GM12878 (cell line): Measurements from ENCODE around the gene TRABD. TPM values are rescaled to one million over a fixed set of nuclear protein-coding genes. Genes with fewer than 3 reads are reported as not detected.

Experiments
- ATAC-seq: fragments of 200-7000 bp; cut with Tn5 transposase; 3 replicates; pipeline ENCODE4 v1.9.1; 2020; ENCODE audit warnings: mild to moderate bottlenecking, moderate library complexity
- BruUV-seq: library from RNA; stranded (reverse); fragments of 400-500 nt; replicated peaks from 2 replicates; lab custom pipeline; 2021; lab: Mats Ljungman, UMichigan
- CTCF ChIA-PET: fragments of 300-600 bp; sonication (Branson Sonifier 250); formaldehyde crosslinking; extraction: SDS; loops from one replicate; lab custom pipeline; 2021; ENCODE audit warnings: inconsistent platforms; lab: Yijun Ruan, JAX
- POLR2A ChIA-PET: fragments of 350-600 bp; formaldehyde crosslinking; extraction: SDS; loops from one replicate; lab custom pipeline; 2021; ENCODE audit warnings: inconsistent platforms; lab: Charles Lee
- RAD21 ChIA-PET: fragments of 300-600 bp; sonication (Branson Sonifier 250); formaldehyde crosslinking; loops from one replicate; lab custom pipeline; 2023; ENCODE audit warnings: antibody characterized with exemption; ENCODE audit not compliant: unreplicated experiment; lab: Charles Lee
- SMC1A ChIA-PET: fragments of 300-600 bp; sonication (Branson Sonifier 250); formaldehyde crosslinking; loops from one replicate; lab custom pipeline; 2023; ENCODE audit not compliant: unreplicated experiment, uncharacterized antibody; lab: Charles Lee
- DNase-seq: peaks from one replicate; pipeline ENCODE4 v3.0.0-alpha.2; 2011; ENCODE audit warnings: low read depth, low spot score
- FAIRE-seq: peaks from 3 replicates; lab custom pipeline; 2011; peaks lifted over from hg19 to GRCh38; lab: Jason Lieb, UNC
- H2AFZ ChIP-seq: 2 replicates; pipeline ENCODE4 v1.6.0; 2011; ENCODE audit warnings: low read depth, low read length, control low read depth; ENCODE audit not compliant: control insufficient read depth
- H3K27ac ChIP-seq: 2 replicates; pipeline ENCODE4 v1.5.1; 2011; ENCODE audit warnings: control low read depth; ENCODE audit not compliant: control insufficient read depth, insufficient read depth
- H3K27me3 ChIP-seq, 2 experiments: replicated peaks in 1 of 2; 2 replicates each; pipeline versions ENCODE4 v1.6.0 to v1.6.1; 2011; ENCODE audit warnings: low read length in 1 of 2; ENCODE audit not compliant: control insufficient read depth in 2 of 2, insufficient read depth in 2 of 2
- H3K36me3 ChIP-seq, 2 experiments: 2 replicates each; pipeline ENCODE4 v1.5.1; 2011; ENCODE audit warnings: low read length in 1 of 2; ENCODE audit not compliant: control insufficient read depth in 2 of 2, insufficient read depth in 2 of 2
- H3K4me1 ChIP-seq: 2 replicates; pipeline ENCODE4 v1.6.1; 2011; ENCODE audit warnings: mild to moderate bottlenecking, low read length, moderate library complexity, mixed read lengths; ENCODE audit not compliant: control insufficient read depth, insufficient read depth
- H3K4me2 ChIP-seq: 2 replicates; pipeline ENCODE4 v1.6.0; 2011; ENCODE audit warnings: control low read depth; ENCODE audit not compliant: control insufficient read depth, insufficient read depth
- H3K4me3 ChIP-seq: fragments of 200-600 bp; sonication (generic); 2 replicates; pipeline ENCODE4 v1.5.1; 2016
- H3K79me2 ChIP-seq: 2 replicates; pipeline ENCODE4 v1.6.0; 2011; ENCODE audit warnings: low read length; ENCODE audit not compliant: control insufficient read depth, insufficient read depth
- H3K9ac ChIP-seq: 2 replicates; pipeline ENCODE4 v1.8.0; 2011; ENCODE audit warnings: low read length, control low read depth, mixed read lengths; ENCODE audit not compliant: control insufficient read depth, insufficient read depth
- H3K9me3 ChIP-seq: replicated peaks from 3 replicates; pipeline ENCODE4 v1.5.1; 2011; ENCODE audit warnings: mild to moderate bottlenecking, low read length; ENCODE audit not compliant: control insufficient read depth, insufficient read depth
- H4K20me1 ChIP-seq: 2 replicates; pipeline ENCODE4 v1.6.0; 2011; ENCODE audit not compliant: control insufficient read depth, insufficient read depth
- BACH1 ChIP-seq: fragments of 450-650 bp; IDR thresholded peaks from 2 replicates; pipeline ENCODE4 v1.6.1; 2017; ENCODE audit warnings: mild to moderate bottlenecking, borderline replicate concordance
- CBX3 ChIP-seq: fragments of 200-600 bp; sonication (generic); IDR thresholded peaks from 2 replicates; pipeline ENCODE4 v1.6.1; 2016; ENCODE audit warnings: low read depth, borderline replicate concordance
- FOXM1 ChIP-seq: IDR thresholded peaks from 2 replicates; pipeline ENCODE4 v1.6.1; 2012; ENCODE audit warnings: low read depth, mild to moderate bottlenecking, inconsistent platforms, low read length, moderate library complexity
- GATAD2B ChIP-seq: fragments of 450-650 bp; conservative IDR thresholded peaks from 2 replicates; pipeline ENCODE4 v1.6.1; 2017; ENCODE audit warnings: low read depth, mild to moderate bottlenecking, moderate library complexity
- NFYB ChIP-seq: IDR thresholded peaks from 2 replicates; pipeline ENCODE4 v1.6.1; 2011; ENCODE audit warnings: low read depth, mild to moderate bottlenecking, low read length, improper control_type of control experiment, moderate library complexity; ENCODE audit not compliant: insufficient read depth
- NR2F1 ChIP-seq: fragments of 450-650 bp; conservative IDR thresholded peaks from 2 replicates; pipeline ENCODE4 v1.6.1; 2017; ENCODE audit warnings: mild to moderate bottlenecking
- POLR2A ChIP-seq: IDR thresholded peaks from 2 replicates; pipeline ENCODE4 v1.6.1; 2011; ENCODE audit warnings: low read depth, mild to moderate bottlenecking, low read length
- SRF ChIP-seq, 2 experiments: IDR thresholded peaks; 2 replicates each; pipeline ENCODE4 v1.6.1; 2011; ENCODE audit warnings: low read depth in 2 of 2, low read length in 2 of 2, mild to moderate bottlenecking in 1 of 2, moderate library complexity in 1 of 2
- WGBS: methylation state at CpG from one replicate; pipeline ENCODE4 v1.1.6; 2016; ENCODE audit warnings: low lambda C conversion rate; ENCODE audit not compliant: insufficient replicate concordance, insufficient coverage; ENCODE audit errors: missing lambda C conversion rate; 5-methylcytosine and 5-hydroxymethylcytosine counted together
- in situ Hi-C: fragments of 300-500 bp; cut with MboI; formaldehyde crosslinking; loops from 9 replicates; pipeline ENCODE4 v1.14.3; 2018; ENCODE audit warnings: mixed read lengths
- intact Hi-C: fragments of 100-400 bp; cut with micrococcal nuclease; formaldehyde crosslinking; loops from one replicate; pipeline ENCODE4 v1.14.2; 2022; ENCODE audit not compliant: unreplicated experiment
- polyA plus RNA-seq, 11 experiments: library from polyadenylated mRNA; depleted of rRNA in 4 of 11; unstranded in 6 of 11; stranded (reverse) in 5 of 11; fragments of >200 nt; fragmentation: Nextera tagmentation in 4 of 11; fragmentation: Illumina TruSeq in 1 of 11; extraction: Ambion mirVana in 4 of 11; extraction: Trizol in 1 of 11; gene quantifications; 1 replicate in 1 of 11; 2 replicates in 10 of 11; pipeline versions ENCODE4 v1.2.1 to v1.2.3, GENCODE V29; 2011 to 2016; ENCODE audit warnings: inconsistent platforms in 2 of 11, missing spikeins in 2 of 11, low read depth in 1 of 11
- total RNA-seq, 4 experiments: library from RNA; depleted of rRNA in 3 of 4; stranded (reverse); fragments of >200 nt in 3 of 4; fragmentation: Illumina TruSeq in 1 of 4; extraction: Trizol in 1 of 4; gene quantifications; 2 replicates each; pipeline versions ENCODE4 v1.2.1 to v1.2.3, GENCODE V29; 2013 to 2021

Gene TRABD
- total and polyA plus RNA-seq, 10 of the 15 experiments (the other 5 are each of a cell fraction or from before 2014, with no cell fraction given) = 0.43 to 116 (median 58.1) TPM

- intact Hi-C loops = loop anchor here (5.0 kb wide), 1 partner anchor 223 kb away; the partner anchor contains the start of gene PIM3
- H3K36me3 ChIP-seq = peaks cover 0 to 2% of the 10 kb centered on the region in 2 experiments; a peak in 2 of 4 replicates
- no peak for DNase-seq
- no peaks in the 10 kb centered on the region for H3K9me3 ChIP-seq
- POLR2A ChIA-PET = no interaction called here
- no TSS peak for BruUV-seq
- TF ChIP-seq BACH1 (0 out of 2 replicates have a peak, but pooled peaks have one; percentile 37), FOXM1 (no peak), NR2F1 (0 out of 2 replicates have a peak, but pooled peaks have one; percentile 17), CBX3 (no peak), GATAD2B (peak; percentile 73; the same call in 1 of the 2 replicates), POLR2A (no peak; the same call in 1 of the 2 replicates)
- TF ChIP-seq, all 136 proteins: peak for 3
- Histone ChIP-seq H3K79me2 (peaks cover 39% of the 10 kb centered on the region), H3K27ac (peak overlapping the region; percentile 69), H2AFZ (peak overlapping the region; percentile 91), H3K4me2 (peak overlapping the region; percentile 100), H3K9ac (peak overlapping the region; percentile 89), H4K20me1 (no peaks in the 10 kb centered on the region), H3K27me3 (no peaks in the 10 kb centered on the region), H3K4me1 (peaks cover 32% of the 10 kb centered on the region), H3K4me3 (peak overlapping the region; percentile 84)
- ChIA-PET CTCF (interaction anchor here (0.7 kb wide), 1 partner anchor 57 kb away, joined by 3 read pairs; no protein-coding TSS in a partner anchor), SMC1A (no interaction called here), RAD21 (no interaction called here)
- FAIRE-seq = no peak
- in situ Hi-C loops = no loop called here
- ATAC-seq = peak; percentile 11
- WGBS = 12% methylated on average over 28 of the region's 63 CpGs
Observed at GRCh38 chr22:50184902-50185374, 775 bp upstream of the TRABD start.

- no TSS peak for BruUV-seq
- no peak for ATAC-seq
Observed at GRCh38 chr22:50186181-50186714, 535 bp downstream of the TRABD start.

More at GRCh38 chr22:50186181-50186714, 535 bp downstream of the TRABD start:
- peaks cover 49% of the 10 kb centered on the region for H3K79me2 ChIP-seq
- peak overlapping the region; percentile 97 for H3K9ac ChIP-seq
- peaks cover 41% of the 10 kb centered on the region for H3K4me1 ChIP-seq
- H3K9me3 ChIP-seq = no peaks in the 10 kb centered on the region
- peak overlapping the region; percentile 89 for H3K27ac ChIP-seq
- peak overlapping the region; percentile 92 for H3K4me2 ChIP-seq
- H3K36me3 ChIP-seq = peaks cover 0 to 2% of the 10 kb centered on the region in 2 experiments; a peak in 2 of 4 replicates
- H2AFZ ChIP-seq = no peak overlapping the region
- intact Hi-C loops = loop anchor here (5.0 kb wide), 1 partner anchor 224 kb away; the partner anchor contains the start of gene PIM3
- TF ChIP-seq GATAD2B (0 out of 2 replicates have a peak, but pooled peaks have one; percentile 44), SRF (IDR thresholded peaks at IDR 0.05; ENCODE audit: low read depth in 2 of 2, low read length in 2 of 2) (no peak), FOXM1 (no peak), NFYB (no peak), NR2F1 (peak; percentile 87)
- TF ChIP-seq, all 136 proteins: peak for 2
- ChIA-PET CTCF (interaction anchor here (1.3 to 1.6 kb wide), 2 partner anchors 18 to 256 kb away, joined by 4 to 5 read pairs; no protein-coding TSS in a partner anchor), RAD21 (interaction anchor here (1.4 kb wide), 1 partner anchor 10 kb away, joined by 3 read pairs; no protein-coding TSS in a partner anchor), SMC1A (interaction anchor here (1.2 kb wide), 1 partner anchor 37 kb away, joined by 3 read pairs; no protein-coding TSS in a partner anchor), POLR2A (interaction anchor here (1.0 to 1.1 kb wide), 2 partner anchors 55 to 377 kb away, joined by 3 to 4 read pairs; partner anchors contain the start of gene SYCE3)
- no peaks in the 10 kb centered on the region for H3K27me3 ChIP-seq
- H3K4me3 ChIP-seq = peak overlapping the region; percentile 81
- no peaks in the 10 kb centered on the region for H4K20me1 ChIP-seq
- 2% methylated on average over 22 of the region's 47 CpGs for WGBS
- no peak for FAIRE-seq
- DNase-seq = no peak
- in situ Hi-C loops = no loop called here
